Esophagus mucosa (tissue), 1 donor: ENCODE data around the gene DHX57. TPM values are rescaled to one million over a fixed set of nuclear protein-coding genes. Genes with fewer than 3 reads are reported as not detected.
A peak's percentile ranks its signal among the peaks of the same experiment; 100 is the strongest.
"Not testable (repeated sequence)": the region's sequence is repeated elsewhere in the genome, so short reads cannot be mapped to it uniquely, and the experiment has no call there.

Experiments
- ATAC-seq: fragments of 200-7000 bp; cut with Tn5 transposase; one replicate; pipeline ENCODE4 v1.9.1; 2020
- total RNA-seq: library from RNA; stranded (reverse); gene quantifications from one replicate; pipeline ENCODE4 v1.2.4, GENCODE V29; 2023
- donor health status: DM: yes; HTN: yes; CAD: no.

DHX57 gene
- total RNA-seq, 1 donor from 2014 or later, result 9.0 TPM

DNA sequence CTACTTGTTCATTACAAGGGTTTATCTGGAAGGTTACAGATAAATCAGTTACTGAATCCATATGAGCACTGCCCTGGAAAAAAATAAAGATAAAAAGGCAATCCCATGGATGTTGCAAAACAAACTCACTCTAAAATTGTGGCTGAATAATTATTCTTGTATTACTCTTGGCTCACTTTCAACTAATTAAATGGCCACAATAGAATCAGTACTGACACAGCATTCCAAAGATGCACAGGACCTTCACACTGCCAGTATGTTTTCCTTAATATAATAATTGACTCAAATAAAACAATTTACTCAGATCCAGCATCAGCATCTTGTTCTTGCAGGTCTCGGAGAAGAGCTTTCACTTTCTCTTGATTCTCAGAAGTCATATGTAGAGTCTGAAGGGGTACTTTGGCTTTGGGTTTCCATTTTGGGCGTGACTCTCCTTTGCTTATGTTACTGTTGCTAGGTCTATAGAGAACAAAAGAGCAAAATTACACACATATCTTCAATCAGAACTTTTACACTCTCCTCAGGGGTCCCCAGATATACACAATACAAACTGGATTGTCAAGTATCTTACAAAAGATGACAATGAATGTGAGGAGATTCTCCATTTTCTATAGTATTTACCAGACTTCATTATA is 12.6 kb downstream of the DHX57 start:
- no peak for ATAC-seq

DNA sequence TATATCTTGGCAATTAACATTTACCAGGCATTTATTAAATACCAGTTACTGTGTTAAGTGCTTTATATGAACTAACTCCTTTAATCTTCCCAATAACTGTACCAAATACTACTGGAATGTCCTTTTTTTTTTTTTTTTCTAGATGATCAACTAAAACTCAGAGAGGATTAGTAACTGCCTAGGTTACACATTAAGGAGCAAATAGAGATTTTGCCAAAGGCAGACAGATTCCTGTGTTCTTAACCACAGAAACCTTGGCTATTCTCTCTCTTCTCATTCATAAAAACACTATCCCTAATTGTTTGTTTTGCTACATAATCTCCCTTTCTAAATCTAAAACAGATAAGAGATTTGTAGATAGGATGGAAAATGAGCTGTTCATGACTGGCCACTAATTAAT is 13.3 kb downstream of the DHX57 start:
- ATAC-seq, result no peak

DNA sequence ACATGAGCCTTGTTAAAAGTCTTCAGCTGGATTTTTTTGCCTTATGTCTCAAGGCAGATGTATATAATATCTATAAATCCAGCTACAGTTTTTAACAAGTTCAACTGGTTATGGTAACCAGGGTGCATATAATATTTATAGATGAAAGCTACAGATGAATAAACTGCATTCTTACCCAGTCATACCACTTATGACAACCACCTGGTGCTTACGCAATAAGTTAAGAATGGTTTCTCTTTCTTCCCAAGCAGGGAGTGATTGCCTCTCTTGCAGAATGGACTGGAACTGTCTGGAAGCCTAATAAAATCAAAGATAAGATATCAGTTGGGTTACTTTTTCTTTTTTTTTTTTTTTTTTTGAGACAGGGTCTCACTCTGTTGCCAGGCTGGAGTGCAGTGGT is 19.6 kb downstream of the DHX57 start:
- peak; percentile 88 for ATAC-seq

DNA sequence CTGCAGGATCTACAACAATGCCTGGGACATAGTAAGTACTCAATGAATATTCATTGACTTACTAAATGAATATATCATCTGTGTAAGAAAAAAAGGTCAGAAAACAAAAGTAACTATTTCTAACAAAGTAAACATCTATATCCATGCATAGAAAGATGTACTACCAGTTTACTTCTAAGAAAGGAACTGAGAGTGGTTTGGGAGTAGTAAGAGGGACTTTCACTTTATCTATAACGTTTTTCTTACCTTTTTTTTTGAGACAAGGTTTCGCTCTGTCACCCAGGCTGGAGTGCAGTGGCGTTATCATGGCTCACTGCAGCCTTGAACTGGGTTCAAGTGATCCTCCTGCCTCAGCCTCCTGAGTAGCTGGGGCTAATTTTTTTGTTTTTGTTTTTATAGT is 25.7 kb downstream of the DHX57 start:
- ATAC-seq, result no peak

DNA sequence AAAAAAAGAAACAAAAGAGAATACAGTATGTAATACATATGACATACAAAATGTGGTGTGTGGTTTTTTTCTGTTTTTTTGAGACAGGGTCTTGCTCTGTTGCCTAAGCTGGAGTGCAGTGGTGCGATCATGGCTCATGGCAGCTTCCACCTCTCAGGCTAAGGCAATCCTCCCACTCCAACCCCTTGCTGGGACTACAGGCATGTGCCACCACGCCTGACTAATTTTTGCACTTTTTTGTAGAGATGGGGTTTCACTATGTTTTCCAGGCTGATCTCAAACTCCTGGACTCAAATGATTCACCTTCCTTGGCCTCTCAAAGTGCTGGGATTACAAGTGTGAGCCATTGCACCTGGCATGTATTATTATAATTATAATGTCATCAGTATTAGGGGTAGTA is 38.9 kb downstream of the DHX57 start:
- no peak for ATAC-seq

DNA sequence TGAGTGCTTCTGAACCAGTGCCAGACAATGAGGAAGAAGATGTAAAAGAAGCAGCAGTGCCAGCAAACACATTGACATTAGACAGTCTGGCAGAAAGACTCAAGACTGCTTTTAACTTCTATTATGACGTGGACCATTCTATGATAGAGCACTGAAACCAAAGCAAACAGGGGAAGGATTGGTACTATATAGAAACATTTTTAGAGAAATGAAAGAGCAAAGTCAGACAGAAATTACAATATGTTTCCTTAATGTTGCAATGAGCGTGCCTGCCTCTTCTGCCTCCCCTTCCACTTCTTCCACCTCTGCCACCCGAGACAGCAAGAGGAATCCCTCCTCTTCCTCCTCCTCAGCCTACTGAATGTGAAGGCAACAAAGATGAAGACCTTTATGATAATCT is 39.7 kb downstream of the DHX57 start:
- ATAC-seq, result no peak

DNA sequence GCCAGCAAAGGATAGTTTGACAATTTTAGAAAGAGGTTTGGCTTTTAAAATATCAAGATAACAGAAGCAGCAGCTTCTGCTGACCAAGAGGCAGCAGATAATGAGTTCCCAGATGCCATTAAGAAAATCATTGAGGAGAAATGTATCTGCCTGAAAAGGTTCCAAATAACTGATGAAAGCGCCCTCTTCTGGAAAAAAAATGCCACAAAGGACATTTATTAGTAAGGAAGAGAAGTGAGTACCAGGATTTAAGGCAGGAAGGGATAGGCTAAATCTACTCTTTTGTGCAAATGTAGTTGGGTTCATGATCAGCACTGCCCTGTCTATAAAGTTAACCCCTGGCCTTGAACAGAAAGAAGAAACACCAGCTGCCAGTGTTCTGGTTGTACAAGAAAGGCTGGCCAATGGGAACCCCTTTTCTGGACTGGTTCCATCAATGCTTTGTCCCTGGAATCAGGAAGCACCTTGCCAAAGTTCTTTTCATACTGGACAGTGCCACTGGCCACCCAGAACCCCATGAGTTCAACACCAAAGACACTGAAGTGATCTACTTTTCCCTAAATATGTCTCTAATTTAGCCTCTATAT is 40.6 kb downstream of the DHX57 start:
- no peak for ATAC-seq

DNA sequence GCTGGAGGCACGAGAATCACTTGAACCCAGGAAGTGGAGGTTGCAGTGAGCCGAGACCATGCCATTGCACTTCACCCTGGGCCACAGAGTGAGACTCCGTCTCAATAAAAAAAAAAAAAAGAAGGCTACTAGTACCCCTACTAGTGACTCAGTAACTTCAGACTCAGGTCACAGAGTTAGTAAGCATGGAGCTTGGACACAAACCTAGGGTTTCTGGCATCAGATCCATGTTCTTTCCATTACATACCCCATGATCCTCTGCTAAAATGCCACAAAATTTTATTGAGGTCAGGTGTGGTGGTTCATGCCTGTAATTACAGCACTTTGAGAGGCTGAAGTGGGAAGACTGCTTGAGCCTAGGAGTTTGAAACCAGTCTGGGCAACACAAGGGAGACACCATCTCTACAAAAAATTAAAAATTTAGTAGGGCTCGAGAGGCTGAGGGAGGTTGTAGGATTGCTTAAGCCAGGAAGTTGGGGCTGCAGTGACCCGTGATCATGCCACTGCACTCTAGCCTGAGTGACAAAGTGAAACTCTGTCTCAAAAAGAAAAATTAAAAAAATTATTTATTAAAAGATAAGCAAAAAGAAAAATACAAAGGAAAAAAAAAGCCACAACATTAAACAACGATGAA is 45.1 kb downstream of the DHX57 start:
- no peak for ATAC-seq

DNA sequence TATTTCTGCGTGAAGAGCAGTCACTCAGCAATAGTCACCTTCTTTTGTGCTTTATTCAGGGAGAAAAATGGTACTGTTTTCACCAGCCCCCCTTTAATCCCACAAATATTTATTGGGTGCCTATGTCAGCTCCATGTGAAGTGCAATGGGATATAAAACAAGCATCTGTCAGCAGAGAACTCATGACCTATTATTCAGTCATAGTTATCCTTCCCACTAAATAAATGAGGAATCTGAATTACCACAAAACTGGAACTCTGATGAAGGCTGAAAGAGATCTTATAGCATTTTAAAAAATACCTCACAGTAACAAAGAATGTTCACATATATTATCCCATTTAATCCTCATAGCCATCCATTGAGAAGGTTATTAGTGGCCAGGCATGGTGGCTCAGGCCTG is 45.8 kb downstream of the DHX57 start:
- ATAC-seq, result no peak

DNA sequence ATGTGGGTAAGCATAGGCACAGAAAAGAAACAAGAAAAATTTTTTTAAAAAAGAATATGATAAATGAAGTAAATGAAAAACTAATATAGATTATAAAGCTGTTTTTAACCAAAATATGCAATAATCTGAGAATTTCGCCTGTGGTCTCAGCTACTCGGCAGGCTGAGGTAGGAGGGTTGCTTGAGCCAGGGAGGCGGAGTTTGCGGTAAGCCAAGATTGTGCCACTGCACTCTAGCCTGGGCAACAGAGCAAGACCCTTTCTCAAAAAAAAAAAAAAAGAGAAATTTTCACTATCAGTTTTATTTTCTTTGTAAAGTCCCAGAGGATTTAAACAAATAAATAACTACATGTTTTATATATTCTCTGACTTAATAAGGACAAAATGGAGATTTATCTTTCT is 47.3 kb downstream of the DHX57 start:
- ATAC-seq, result no peak

DNA sequence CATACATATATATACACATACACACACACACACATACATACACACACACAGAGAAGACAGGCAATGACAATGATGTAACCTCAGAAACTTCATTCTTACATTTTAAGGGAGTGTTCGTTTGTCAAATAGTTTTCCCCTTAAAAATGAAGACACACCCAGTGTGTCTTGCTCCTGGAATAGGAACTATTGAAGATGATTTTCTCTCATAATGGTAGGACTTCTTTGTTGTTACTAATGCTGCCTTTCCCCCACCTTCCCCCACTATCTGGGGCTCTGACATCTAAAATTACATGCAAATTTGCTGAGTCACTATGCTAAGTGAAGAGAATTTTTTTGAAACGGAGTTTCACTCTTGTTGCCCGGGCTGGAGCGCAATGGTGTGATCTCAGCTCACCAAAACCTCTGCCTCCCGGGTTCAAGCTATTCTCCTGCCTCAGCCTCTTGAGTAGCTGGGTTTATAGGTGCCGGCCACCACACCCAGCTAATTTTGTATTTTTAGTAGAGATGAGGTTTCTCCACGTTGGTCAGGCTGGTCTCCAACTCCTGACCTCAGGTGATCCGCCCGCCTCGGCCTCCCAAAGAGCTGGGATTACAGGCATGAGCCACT is 48.1 kb downstream of the DHX57 start:
- ATAC-seq, result not testable (repeated sequence)

DNA sequence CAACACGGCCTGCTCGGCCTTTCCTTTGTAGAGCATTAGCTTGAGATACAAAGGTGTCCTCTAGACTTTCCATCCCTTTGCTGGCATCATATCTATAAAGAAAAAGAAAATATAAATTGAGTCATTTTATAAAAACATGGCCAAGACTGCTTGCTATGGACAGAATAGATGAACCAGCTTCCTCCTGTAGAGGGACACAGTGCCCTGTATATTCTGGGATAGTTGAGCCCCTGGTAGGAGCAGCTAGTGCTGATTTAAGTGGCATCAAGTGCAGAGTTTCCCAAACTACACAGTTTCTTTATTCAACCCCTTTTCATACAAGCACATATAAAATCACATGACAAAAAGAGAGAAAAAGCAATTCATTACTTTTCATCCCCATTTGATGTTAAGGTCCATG is 49.8 kb downstream of the DHX57 start:
- ATAC-seq, result no peak

DNA sequence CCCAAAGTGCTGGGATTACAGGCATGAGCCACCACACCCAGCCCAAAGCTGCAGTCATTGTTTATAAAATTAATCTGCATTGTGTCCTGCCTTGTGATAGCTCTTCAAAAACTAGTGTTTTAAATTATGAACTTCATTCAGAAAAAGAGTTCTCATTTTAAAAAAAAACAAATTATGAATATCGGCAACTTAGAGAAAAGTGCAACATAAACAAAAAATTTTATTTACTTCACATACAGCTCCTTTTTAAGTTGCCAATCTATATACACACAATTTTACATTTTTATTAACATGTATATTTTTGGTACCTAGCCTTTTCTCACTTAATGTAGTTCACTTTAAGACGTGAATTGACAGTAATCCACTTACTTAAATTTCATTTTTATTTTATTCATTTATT is 50.8 kb downstream of the DHX57 start:
- ATAC-seq, result no peak

DNA sequence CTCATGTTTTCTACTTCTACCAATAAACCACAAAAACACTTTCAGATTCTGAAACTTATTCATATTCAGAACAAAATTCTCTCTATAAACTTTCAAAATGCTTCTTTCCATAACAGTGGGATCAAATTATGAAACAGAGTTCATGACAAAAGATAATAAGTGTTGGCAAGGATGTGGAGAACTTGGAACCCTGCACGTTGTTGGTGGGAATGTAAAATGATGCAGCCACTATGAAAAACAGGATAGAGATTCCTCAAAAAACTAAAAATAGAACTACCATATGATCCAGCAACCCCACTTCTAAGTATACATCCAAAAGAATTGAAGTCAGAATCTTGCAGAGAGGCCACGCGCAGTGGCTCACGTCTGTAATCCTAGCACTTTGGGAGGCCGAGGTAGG is 52.3 kb downstream of the DHX57 start:
- ATAC-seq, result no peak

DNA sequence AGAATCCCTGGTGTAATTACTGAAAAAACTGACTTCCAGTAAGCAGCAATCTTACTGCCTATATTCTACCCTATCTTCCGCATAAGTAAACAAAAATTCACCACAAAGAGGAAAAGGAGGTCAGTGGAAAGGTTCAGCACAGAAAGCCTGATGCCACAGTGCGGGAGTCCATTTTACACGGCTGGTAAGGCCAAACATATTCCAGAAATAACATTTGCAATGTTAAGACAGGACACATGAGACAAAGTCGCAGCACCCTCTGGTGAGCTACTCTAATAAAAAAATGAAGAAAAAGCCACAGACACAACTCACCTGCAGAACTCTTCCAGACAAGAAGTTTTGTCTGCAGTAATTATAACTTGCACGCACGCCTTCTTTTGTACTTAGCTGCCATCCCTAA is 57.2 kb downstream of the DHX57 start:
- no peak for ATAC-seq

DNA sequence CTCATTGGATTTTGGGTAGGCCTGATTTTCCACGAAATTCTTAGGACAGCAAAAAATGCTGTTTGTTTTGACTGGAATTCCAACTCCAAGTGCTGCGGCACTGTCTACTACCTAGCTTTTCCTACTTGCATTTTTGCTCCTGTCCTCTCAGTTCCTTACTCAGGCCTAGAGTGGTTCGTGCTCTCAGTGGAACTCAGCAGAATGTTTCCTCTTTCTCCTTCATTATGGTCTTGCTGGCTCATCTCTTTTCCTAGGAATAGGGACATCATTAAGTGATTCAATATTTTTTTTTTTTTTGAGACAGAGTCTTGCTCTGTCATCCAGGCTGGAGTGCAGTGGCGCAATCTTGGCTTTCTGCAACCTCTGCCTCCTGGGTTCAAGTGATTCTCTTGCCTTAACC is 59.8 kb downstream of the DHX57 start:
- ATAC-seq, result no peak

DNA sequence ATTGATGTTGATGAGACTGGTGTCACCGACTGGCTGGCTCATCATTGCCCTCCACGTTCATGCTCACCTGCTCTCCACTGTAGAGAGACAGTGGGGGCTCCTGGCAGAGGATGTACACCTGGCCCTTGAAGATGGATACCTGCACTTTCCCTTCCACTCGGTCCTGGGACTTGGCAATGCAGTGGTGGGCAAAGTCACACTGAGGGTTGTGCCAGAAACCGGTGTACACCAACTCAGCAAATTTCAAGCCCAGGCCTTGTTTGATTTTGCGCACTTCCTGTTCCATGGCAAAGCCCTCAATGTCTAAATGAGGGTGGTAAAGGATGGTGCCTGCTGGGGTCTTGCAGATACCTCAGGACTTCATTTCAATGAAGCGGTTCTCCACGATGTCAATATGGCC is 65.2 kb downstream of the DHX57 start:
- no peak for ATAC-seq

DNA sequence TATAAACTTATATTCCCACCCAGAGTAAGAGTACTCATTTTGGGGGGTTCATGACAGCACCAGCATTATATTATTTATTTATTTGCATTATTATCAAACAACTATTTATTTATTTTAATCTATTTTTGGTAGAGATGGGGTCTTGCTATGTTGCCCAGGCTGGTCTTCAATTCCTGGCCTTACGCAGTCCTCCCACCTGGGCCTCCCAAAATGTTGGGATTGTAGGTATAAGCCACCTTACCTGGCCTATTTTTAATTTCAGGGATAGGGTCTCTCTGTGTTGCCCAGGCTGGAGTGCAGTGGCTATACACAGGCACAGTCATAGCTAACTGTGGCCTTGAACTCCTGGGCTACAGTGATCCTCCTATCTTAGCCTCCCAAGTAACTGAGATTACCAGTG is 67.1 kb downstream of the DHX57 start:
- ATAC-seq, result no peak

DNA sequence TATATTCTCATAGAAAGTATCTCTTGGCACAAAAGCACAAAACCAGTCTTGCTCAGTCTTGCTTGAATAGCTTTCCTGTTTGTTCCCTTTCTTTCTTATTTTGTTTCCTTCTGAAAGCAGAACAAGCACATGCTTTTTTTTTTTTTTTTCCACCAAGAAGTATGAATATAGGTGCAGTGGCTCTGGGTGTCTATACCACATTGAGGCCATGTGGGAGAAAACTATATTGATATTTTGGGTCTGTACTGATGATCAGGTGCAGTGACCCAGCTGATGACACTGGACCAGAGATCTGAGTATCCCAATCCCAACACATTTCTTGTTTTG is 69.0 kb downstream of the DHX57 start:
- no peak for ATAC-seq

DNA sequence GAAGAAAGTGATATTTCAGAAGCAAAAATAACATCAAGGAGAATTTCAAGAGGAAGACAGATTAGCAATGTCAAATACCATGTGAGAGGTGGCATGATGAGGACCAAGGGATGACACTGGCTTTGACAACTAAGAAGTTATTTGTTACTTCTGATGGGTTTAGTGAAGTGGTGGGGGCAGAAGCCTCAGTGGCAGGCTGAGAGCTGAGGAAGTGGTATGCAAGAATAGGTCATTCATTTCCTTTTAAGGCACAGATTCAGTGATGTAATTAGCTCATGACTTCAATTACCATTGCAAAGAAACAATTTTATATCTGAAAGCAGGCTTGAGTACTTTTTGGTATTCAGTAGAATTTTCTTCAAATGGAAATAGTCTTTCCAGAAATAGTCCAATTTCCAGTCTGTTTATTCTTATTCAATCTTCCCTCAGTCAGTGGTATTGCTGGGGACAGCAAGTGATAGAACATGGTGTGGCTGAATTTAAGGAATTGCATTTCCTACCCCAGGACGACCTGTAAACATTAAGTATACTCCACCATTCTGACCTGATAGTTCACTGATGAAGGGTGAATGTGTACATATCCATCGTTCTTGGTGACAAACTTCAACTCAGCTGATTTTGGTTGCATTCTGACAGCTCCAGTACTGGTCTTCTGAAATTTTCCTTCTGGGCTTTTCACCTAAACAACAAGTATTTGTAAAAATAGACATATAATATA is 69.6 kb downstream of the DHX57 start:
- no peak for ATAC-seq

DNA sequence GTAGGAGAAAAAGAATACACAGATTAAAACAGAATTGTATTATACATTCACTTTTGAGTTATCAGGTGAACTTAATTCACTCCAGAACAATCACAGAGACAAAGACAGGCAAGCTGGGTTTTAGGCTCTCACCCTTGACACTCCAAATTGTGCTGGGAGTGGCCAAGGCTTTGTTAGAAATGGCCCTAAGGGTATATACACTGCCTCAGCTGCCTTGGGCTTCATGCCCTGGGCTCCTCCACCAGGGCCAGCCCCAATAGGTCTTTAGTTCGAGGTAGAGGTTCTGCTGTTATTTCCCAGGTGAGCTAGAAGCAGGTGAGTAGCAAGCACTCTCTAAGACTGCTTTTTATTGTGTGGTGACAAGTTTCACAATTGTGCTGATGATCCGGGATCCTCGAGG is 77.8 kb downstream of the DHX57 start:
- ATAC-seq, result no peak

DNA sequence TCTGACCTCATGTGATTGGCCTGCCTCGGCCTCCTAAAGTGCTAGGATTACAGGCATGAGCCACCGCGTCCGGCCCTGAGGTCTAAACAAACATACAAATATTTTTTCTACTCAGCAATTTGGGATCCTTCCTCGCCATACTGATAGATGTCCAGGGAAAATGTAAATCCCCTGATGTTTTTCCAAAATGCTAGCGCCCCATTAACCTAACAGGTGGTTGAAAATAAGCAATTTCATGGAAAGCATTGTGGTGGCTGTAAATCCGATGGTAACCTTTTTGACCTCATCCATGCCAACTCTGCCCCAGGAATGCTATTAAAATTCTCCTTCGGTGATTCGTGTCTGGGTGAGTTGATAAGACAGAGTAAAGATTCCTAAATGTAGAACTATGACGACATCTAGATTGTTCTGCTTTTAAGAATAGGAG is 78.5 kb downstream of the DHX57 start:
- ATAC-seq, result no peak

DNA sequence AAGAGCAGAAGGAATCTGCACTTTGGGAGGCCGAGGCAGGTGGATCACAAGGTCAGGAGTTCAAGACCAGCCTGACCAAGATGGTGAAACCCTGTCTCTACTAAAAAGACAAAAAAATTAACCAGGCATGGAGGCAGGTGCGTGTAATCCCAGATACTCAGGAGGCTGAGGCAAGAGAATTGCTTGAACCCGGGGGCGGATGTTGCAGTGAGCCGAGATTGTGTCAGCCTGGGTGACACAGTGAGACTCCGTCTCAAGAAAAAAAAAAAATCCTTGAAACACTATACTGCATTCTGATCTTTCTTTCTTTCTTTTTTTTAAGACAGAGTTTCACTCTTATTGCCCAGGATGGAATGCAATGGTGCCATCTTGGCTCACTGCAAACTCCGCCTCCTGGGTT is 80.7 kb downstream of the DHX57 start:
- ATAC-seq, result not testable (repeated sequence)
